ENCODE measurements around the gene LMNA.

GRCh38 chr1:156135930-156136871, 21.7 kb downstream of the LMNA start:
- TF ChIP-seq EP300 (IDR thresholded peaks at IDR 0.05; ENCODE audit: borderline replicate concordance in 1 of 2, low read depth in 1 of 2, low read length in 1 of 2) (no peak), TAF1 (IDR thresholded peaks at IDR 0.05; ENCODE audit: borderline replicate concordance, low read depth, low read length) (no peak), CTCF (IDR thresholded peaks at IDR 0.05) (no peak), ZBTB33 (IDR thresholded peaks at IDR 0.05; ENCODE audit: borderline replicate concordance, low read depth) (no peak), POLR2AphosphoS5 (IDR thresholded peaks at IDR 0.05; ENCODE audit: low read depth, low read length) (no peak), RCOR1 (IDR thresholded peaks at IDR 0.05; ENCODE audit: low read length) (no peak), MEF2A (IDR thresholded peaks at IDR 0.05; ENCODE audit: borderline replicate concordance, low read depth) (no peak), GABPA (IDR thresholded peaks at IDR 0.05; ENCODE audit: low read depth) (no peak), FOXM1 (IDR thresholded peaks at IDR 0.05; ENCODE audit: low read depth) (no peak), SMC3 (IDR thresholded peaks at IDR 0.05; ENCODE audit: low read depth, low read length) (no peak)

Data from SK-N-SH (cell line).